Aorta (tissue), 5 donors: ENCODE results near the gene OSBPL10. TPM values are rescaled to one million over a fixed set of nuclear protein-coding genes. Genes with fewer than 3 reads are reported as not detected.
"Not testable (repeated sequence)": the region's sequence is repeated elsewhere in the genome, so short reads cannot be mapped to it uniquely, and the experiment has no call there.

Source experiments
- ATAC-seq: fragments of 200-7000 bp; cut with Tn5 transposase; one replicate; pipeline ENCODE4 v1.9.1; 2022; ENCODE audit warnings: moderate library complexity; ENCODE audit not compliant: low FRiP score
- DNase-seq, 2 donors: peaks; one replicate each; pipeline ENCODE4 v3.0.0-alpha.2; 2020
- H3K27ac ChIP-seq, 2 donors: one replicate each; pipeline ENCODE4 v1.5.1; 2013; ENCODE audit warnings: low read length in 2 of 2, mild to moderate bottlenecking in 2 of 2, moderate library complexity in 2 of 2, control low read depth in 1 of 2, inconsistent platforms in 1 of 2, low read depth in 1 of 2
- H3K27me3 ChIP-seq, 2 donors: one replicate each; pipeline ENCODE4 v1.6.1; 2013; ENCODE audit warnings: control low read depth in 1 of 2, low read length in 1 of 2, mild to moderate bottlenecking in 1 of 2, moderate library complexity in 1 of 2; ENCODE audit not compliant: insufficient read depth in 2 of 2, control insufficient read depth in 1 of 2
- H3K36me3 ChIP-seq, 2 donors: one replicate each; pipeline ENCODE4 v1.6.1; 2013; ENCODE audit warnings: control low read depth in 1 of 2, low read length in 1 of 2, mild to moderate bottlenecking in 1 of 2; ENCODE audit not compliant: insufficient read depth in 2 of 2, control insufficient read depth in 1 of 2
- H3K4me1 ChIP-seq, 2 donors: one replicate each; pipeline ENCODE4 v1.6.1; 2013; ENCODE audit warnings: low read length in 2 of 2, control low read depth in 1 of 2, mild to moderate bottlenecking in 1 of 2, moderate library complexity in 1 of 2; ENCODE audit not compliant: insufficient read depth in 2 of 2, control insufficient read depth in 1 of 2
- H3K4me3 ChIP-seq, 2 donors: one replicate each; pipeline ENCODE4 v1.5.1; 2013; ENCODE audit warnings: low read length in 2 of 2, control low read depth in 1 of 2, mild to moderate bottlenecking in 1 of 2
- H3K9me3 ChIP-seq: one replicate; pipeline ENCODE4 v1.6.1; 2013; ENCODE audit warnings: mild to moderate bottlenecking, low read length; ENCODE audit not compliant: control insufficient read depth
- WGBS, 2 donors: extraction: QIAGEN DNeasy Blood & Tissue Kit; methylation state at CpG; one replicate each; pipeline ENCODE4 v1.1.7; 2013; 5-methylcytosine and 5-hydroxymethylcytosine counted together
- intact Hi-C, 2 donors: fragments of 100-400 bp; cut with DNase I; formaldehyde crosslinking; loops; one replicate each; pipeline versions ENCODE4 v1.14.2 to v1.15.0; 2022
- polyA plus RNA-seq, 2 donors: library from polyadenylated mRNA; stranded (reverse); fragments of 200-250 nt; gene quantifications; one replicate each; pipeline ENCODE4 v1.2.3, GENCODE V29; 2013
- total RNA-seq, 2 donors: library from RNA; stranded (reverse); fragmentation: NEBNext Ultra II Directional; extraction: Animal tissue kit (Norgen Biotek cat#: 25700); gene quantifications; one replicate each; pipeline ENCODE4 v1.2.1, GENCODE V29; 2021
- donor health status: healthy with polysubstance abuse.
- donor health status: Bipolar disorder and iron deficiency.
- donor health status: DM: no; HTN: no; CAD: no.
- donor health status: DM: no; HTN: no; CAD: no.
- donor health status: DM: yes; HTN: yes; CAD: no.

OSBPL10 gene
- total and polyA plus RNA-seq, 4 donors = 3.1 to 47.9 (median 17.4) TPM

GRCh38 chr3:31878231-31878838, 102.7 kb downstream of the OSBPL10 start:
- 21 to 30% methylated on average over 7 of the region's 7 CpGs for WGBS, 2 donors
- ATAC-seq (peak; percentile 67), DNase-seq (no peak)
- Histone ChIP-seq H3K4me3 (no peak overlapping the region), H3K36me3 (peaks cover 0 to 3% of the 10 kb centered on the region in 2 donors), H3K9me3 (no peaks in the 10 kb centered on the region), H3K27me3 (no peaks in the 10 kb centered on the region), H3K4me1 (no peaks in the 10 kb centered on the region), H3K27ac (no peak overlapping the region)
- intact Hi-C loops = no loop called here

GRCh38 chr3:31876331-31876730, 104.7 kb downstream of the OSBPL10 start:
- intact Hi-C loops = loop anchor here in 1 of 2 donors (2.0 kb wide), 1 partner anchor 104 kb away; the partner anchor contains the start of genes OSBPL10 and ZNF860
- H3K36me3 ChIP-seq = peaks cover 0 to 3% of the 10 kb centered on the region in 2 donors
- H3K27me3 ChIP-seq = no peaks in the 10 kb centered on the region
- no peak overlapping the region for H3K4me3 ChIP-seq
- no peaks in the 10 kb centered on the region for H3K9me3 ChIP-seq
- WGBS, 2 donors = 12 to 19% methylated on average over 7 of the region's 7 CpGs
- no peak overlapping the region for H3K27ac ChIP-seq
- DNase-seq (no peak), ATAC-seq (no peak)
- no peaks in the 10 kb centered on the region for H3K4me1 ChIP-seq

- intact Hi-C loops = no loop called here
- WGBS, 2 donors = 95 to 99% methylated on average over 2 of the region's 2 CpGs
- DNase-seq (no peak), ATAC-seq (no peak)
- peaks cover 0 to 3% of the 10 kb centered on the region in 2 donors for H3K36me3 ChIP-seq
- no peak overlapping the region for H3K27ac ChIP-seq
- no peaks in the 10 kb centered on the region for H3K4me1 ChIP-seq
- no peak overlapping the region for H3K4me3 ChIP-seq
- no peaks in the 10 kb centered on the region for H3K27me3 ChIP-seq
- no peaks in the 10 kb centered on the region for H3K9me3 ChIP-seq
Observed at GRCh38 chr3:31875437-31875836, 105.6 kb downstream of the OSBPL10 start.

GRCh38 chr3:31873254-31873820, 107.7 kb downstream of the OSBPL10 start:
- intact Hi-C loops = no loop called here
- 70 to 71% methylated on average over 5 of the region's 5 CpGs for WGBS, 2 donors
- no peak for ATAC-seq

GRCh38 chr3:31871939-31872507, 109.0 kb downstream of the OSBPL10 start:
- no peak for DNase-seq
- ATAC-seq = no peak
- WGBS, 2 donors = 95 to 96% methylated on average over 5 of the region's 5 CpGs
- Histone ChIP-seq H3K27me3 (no peaks in the 10 kb centered on the region), H3K27ac (no peak overlapping the region), H3K9me3 (no peaks in the 10 kb centered on the region), H3K4me3 (no peak overlapping the region), H3K36me3 (no peaks in the 10 kb centered on the region), H3K4me1 (no peaks in the 10 kb centered on the region)
- intact Hi-C loops = no loop called here

More at GRCh38 chr3:31873254-31873820, 107.7 kb downstream of the OSBPL10 start:
- Histone ChIP-seq H3K4me3 (no peak overlapping the region), H3K36me3 (no peaks in the 10 kb centered on the region), H3K9me3 (no peaks in the 10 kb centered on the region), H3K27ac (no peak overlapping the region), H3K4me1 (no peaks in the 10 kb centered on the region), H3K27me3 (no peaks in the 10 kb centered on the region)
- DNase-seq = no peak

- ATAC-seq, H3K9me3 ChIP-seq, H3K36me3 ChIP-seq, H3K4me1 ChIP-seq, intact Hi-C loops, H3K4me3 ChIP-seq, DNase-seq, H3K27ac ChIP-seq, H3K27me3 ChIP-seq: not testable (repeated sequence)
- WGBS, 2 donors = 97 to 98% methylated on average over 28 of the region's 28 CpGs
Observed at GRCh38 chr3:31870111-31870510, 111.0 kb downstream of the OSBPL10 start.

- intact Hi-C loops = no loop called here
- DNase-seq (no peak), ATAC-seq (no peak)
- H3K4me1 ChIP-seq = no peaks in the 10 kb centered on the region
- no peak overlapping the region for H3K4me3 ChIP-seq
- H3K9me3 ChIP-seq = no peaks in the 10 kb centered on the region
- WGBS, 2 donors = 93 to 95% methylated on average over 5 of the region's 5 CpGs
- no peak overlapping the region for H3K27ac ChIP-seq
- H3K36me3 ChIP-seq = no peaks in the 10 kb centered on the region
- no peaks in the 10 kb centered on the region for H3K27me3 ChIP-seq
Observed at GRCh38 chr3:31868236-31868635, 112.8 kb downstream of the OSBPL10 start.

- intact Hi-C loops = no loop called here
- no peak for DNase-seq
- Histone ChIP-seq H3K27ac (no peak overlapping the region), H3K4me1 (no peaks in the 10 kb centered on the region), H3K9me3 (no peaks in the 10 kb centered on the region), H3K36me3 (no peaks in the 10 kb centered on the region), H3K27me3 (no peaks in the 10 kb centered on the region), H3K4me3 (no peak overlapping the region)
- no peak for ATAC-seq
- WGBS, 2 donors = 52 to 64% methylated on average over 2 of the region's 2 CpGs
Observed at GRCh38 chr3:31862666-31863279, 118.3 kb downstream of the OSBPL10 start.
